Tibial nerve (tissue), 4 donors: ENCODE data around the gene TNPO3. TPM values are rescaled to one million over a fixed set of nuclear protein-coding genes. Genes with fewer than 3 reads are reported as not detected.

Experiments
- DNase-seq, 2 donors: peaks; one replicate each; pipeline ENCODE4 v3.0.0-alpha.2; 2019; ENCODE audit warnings: low spot score in 2 of 2
- H3K27ac ChIP-seq, 4 donors: fragments of 200-600 bp; sonication (generic) in 3 of 4; one replicate each; pipeline ENCODE4 v1.5.1; 2017 to 2019; ENCODE audit warnings: mild to moderate bottlenecking in 1 of 4
- H3K27me3 ChIP-seq, 2 donors: fragments of 200-600 bp; sonication (generic) in 1 of 2; one replicate each; pipeline versions ENCODE4 v1.5.1 to v1.6.0; 2017 to 2019
- H3K36me3 ChIP-seq, 3 donors: fragments of 200-600 bp; sonication (generic); one replicate each; pipeline ENCODE4 v1.5.1; 2018 to 2019
- H3K4me1 ChIP-seq, 4 donors: fragments of 200-600 bp; sonication (generic) in 3 of 4; one replicate each; pipeline ENCODE4 v1.5.1; 2017 to 2019
- H3K4me3 ChIP-seq, 4 donors: fragments of 200-600 bp; sonication (generic) in 3 of 4; one replicate each; pipeline ENCODE4 v1.5.1; 2017 to 2019; ENCODE audit warnings: mild to moderate bottlenecking in 1 of 4, moderate library complexity in 1 of 4
- H3K9me3 ChIP-seq, 4 donors: fragments of 200-600 bp; sonication (generic) in 3 of 4; one replicate each; pipeline ENCODE4 v1.5.1; 2017 to 2019
- CTCF ChIP-seq, 5 experiments: fragments of 200-600 bp in 3 of 5; fragments of 450-650 bp in 2 of 5; sonication (generic) in 3 of 5; IDR thresholded peaks; one replicate each; pipeline ENCODE4 v1.5.1; 2016 to 2019; ENCODE audit warnings: antibody characterized with exemption in 5 of 5, mild to moderate bottlenecking in 3 of 5, moderate library complexity in 2 of 5
- EP300 ChIP-seq, 2 donors: sonication (generic); formaldehyde crosslinking; IDR thresholded peaks; one replicate each; pipeline ENCODE4 v1.6.1; 2017; ENCODE audit warnings: antibody characterized with exemption in 2 of 2, mild to moderate bottlenecking in 1 of 2
- POLR2A ChIP-seq, 2 donors: fragments of 450-650 bp; IDR thresholded peaks; one replicate each; pipeline ENCODE4 v1.6.1; 2017; ENCODE audit warnings: antibody characterized with exemption in 2 of 2, mild to moderate bottlenecking in 2 of 2, moderate library complexity in 2 of 2
- WGBS, 2 donors: methylation state at CpG; one replicate each; pipeline ENCODE4 v1.1.5; 2018; 5-methylcytosine and 5-hydroxymethylcytosine counted together
- total RNA-seq, 4 donors: library from RNA; depleted of rRNA; stranded (reverse); fragments of >200 nt; gene quantifications; one replicate each; pipeline ENCODE4 v1.1.0, GENCODE V29; 2016

The TNPO3 gene
- total RNA-seq, 4 donors from 2014 or later, result 33.9 to 36.9 (median 35.5) TPM

GRCh38 chr7:129074994-129075393 is 20.1 kb upstream of the TNPO3 start:
- Histone ChIP-seq H3K9me3 (no peaks in the 10 kb centered on the region), H3K27ac (no peak overlapping the region), H3K4me1 (no peaks in the 10 kb centered on the region), H3K36me3 (no peaks in the 10 kb centered on the region), H3K4me3 (no peak overlapping the region), H3K27me3 (no peaks in the 10 kb centered on the region)
- no peak for DNase-seq
- 94 to 98% methylated on average over 2 of the region's 2 CpGs for WGBS, 2 donors
- TF ChIP-seq EP300 (IDR thresholded peaks at IDR 0.05) (no peak), CTCF (IDR thresholded peaks at IDR 0.05) (no peak), POLR2A (IDR thresholded peaks at IDR 0.05) (no peak)

- Histone ChIP-seq H3K27me3 (no peaks in the 10 kb centered on the region), H3K4me3 (no peak overlapping the region), H3K36me3 (no peaks in the 10 kb centered on the region), H3K27ac (no peak overlapping the region), H3K4me1 (no peaks in the 10 kb centered on the region), H3K9me3 (no peaks in the 10 kb centered on the region)
- no peak for DNase-seq
- TF ChIP-seq CTCF (IDR thresholded peaks at IDR 0.05) (no peak), POLR2A (IDR thresholded peaks at IDR 0.05) (no peak), EP300 (IDR thresholded peaks at IDR 0.05) (no peak)
- WGBS, 2 donors, result 69 to 77% methylated on average over 1 of the region's 1 CpG
These were observed 19.5 kb upstream of the TNPO3 start for GRCh38 chr7:129074361-129074871.

GRCh38 chr7:129073738-129074137 is 18.8 kb upstream of the TNPO3 start:
- no peaks in the 10 kb centered on the region for H3K36me3 ChIP-seq
- H3K27ac ChIP-seq, result no peak overlapping the region
- no peaks in the 10 kb centered on the region for H3K4me1 ChIP-seq
- no peaks in the 10 kb centered on the region for H3K27me3 ChIP-seq
- DNase-seq, result no peak
- 74 to 75% methylated on average over 4 of the region's 4 CpGs for WGBS, 2 donors
- no peak for TF ChIP-seq POLR2A (IDR thresholded peaks at IDR 0.05)
- TF ChIP-seq CTCF (IDR thresholded peaks at IDR 0.05), result no peak
- no peak for TF ChIP-seq EP300 (IDR thresholded peaks at IDR 0.05)
- H3K9me3 ChIP-seq, result no peaks in the 10 kb centered on the region
- no peak overlapping the region for H3K4me3 ChIP-seq

GRCh38 chr7:129073204-129073603 is 18.3 kb upstream of the TNPO3 start:
- Histone ChIP-seq H3K9me3 (no peaks in the 10 kb centered on the region), H3K4me3 (no peak overlapping the region), H3K27me3 (no peaks in the 10 kb centered on the region), H3K27ac (no peak overlapping the region), H3K36me3 (no peaks in the 10 kb centered on the region), H3K4me1 (no peaks in the 10 kb centered on the region)
- no peak for DNase-seq
- TF ChIP-seq POLR2A (IDR thresholded peaks at IDR 0.05) (no peak), EP300 (IDR thresholded peaks at IDR 0.05) (no peak), CTCF (IDR thresholded peaks at IDR 0.05) (no peak)
- 88 to 96% methylated on average over 1 of the region's 1 CpG for WGBS, 2 donors

- H3K27me3 ChIP-seq, result no peaks in the 10 kb centered on the region
- H3K27ac ChIP-seq, result no peak overlapping the region
- H3K36me3 ChIP-seq, result no peaks in the 10 kb centered on the region
- 67 to 79% methylated on average over 9 of the region's 9 CpGs for WGBS, 2 donors
- DNase-seq, result no peak
- TF ChIP-seq CTCF (IDR thresholded peaks at IDR 0.05) (no peak), POLR2A (IDR thresholded peaks at IDR 0.05) (no peak), EP300 (IDR thresholded peaks at IDR 0.05) (no peak)
- no peaks in the 10 kb centered on the region for H3K9me3 ChIP-seq
- H3K4me1 ChIP-seq, result no peaks in the 10 kb centered on the region
- H3K4me3 ChIP-seq, result no peak overlapping the region
These were observed 17.6 kb upstream of the TNPO3 start for GRCh38 chr7:129072479-129073011.
